ENCODE measurements around the gene XKR8.
"Not testable (repeated sequence)": the region's sequence is repeated elsewhere in the genome, so short reads cannot be mapped to it uniquely, and the experiment has no call there.

XKR8 gene

DNA sequence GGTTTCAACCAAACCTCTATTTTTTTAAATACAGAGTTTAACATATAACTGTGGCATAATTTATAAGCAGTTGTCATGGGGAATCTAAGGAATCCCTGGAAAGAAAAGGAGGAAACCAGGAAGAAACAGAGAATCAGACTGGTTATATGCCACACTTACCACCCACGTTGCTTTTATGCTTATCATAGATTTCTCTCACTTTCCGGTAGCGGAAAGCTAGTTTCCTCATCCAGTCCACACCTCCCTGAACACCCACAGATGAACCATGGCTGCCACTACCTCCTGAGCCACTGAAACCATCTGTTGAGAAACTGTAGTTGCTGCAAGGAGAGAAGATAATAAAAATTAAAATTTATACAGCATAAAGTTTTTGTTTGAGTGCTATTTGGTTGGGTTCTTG is 33.5 kb downstream of the XKR8 start:
- peak; percentile 21 for DNase-seq

DNA sequence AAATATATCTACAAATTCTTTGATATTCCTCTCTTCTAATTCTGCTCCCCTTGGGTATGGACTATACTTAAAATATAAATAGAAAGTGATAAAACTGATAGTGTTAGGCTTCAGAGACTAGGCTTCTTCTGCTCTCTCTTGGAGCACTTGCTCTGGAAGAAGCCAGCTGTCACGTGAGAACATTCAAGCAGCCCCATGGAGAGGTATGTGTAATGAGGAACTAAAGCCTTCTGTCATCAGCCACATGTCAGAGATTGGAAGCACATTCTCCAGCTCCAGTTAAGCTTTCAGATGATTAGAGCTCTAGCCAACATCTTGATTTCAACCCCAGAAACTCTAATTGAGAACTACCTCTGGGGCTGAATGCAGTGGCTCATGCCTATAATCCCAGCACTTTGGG is 34.3 kb downstream of the XKR8 start:
- no peak for DNase-seq

- not testable (repeated sequence) for DNase-seq
These were observed 34.8 kb downstream of the XKR8 start for GRCh38 chr1:27994526-27994925.

- no peak for DNase-seq
These were observed 39.3 kb downstream of the XKR8 start for GRCh38 chr1:27999055-27999454.

DNA sequence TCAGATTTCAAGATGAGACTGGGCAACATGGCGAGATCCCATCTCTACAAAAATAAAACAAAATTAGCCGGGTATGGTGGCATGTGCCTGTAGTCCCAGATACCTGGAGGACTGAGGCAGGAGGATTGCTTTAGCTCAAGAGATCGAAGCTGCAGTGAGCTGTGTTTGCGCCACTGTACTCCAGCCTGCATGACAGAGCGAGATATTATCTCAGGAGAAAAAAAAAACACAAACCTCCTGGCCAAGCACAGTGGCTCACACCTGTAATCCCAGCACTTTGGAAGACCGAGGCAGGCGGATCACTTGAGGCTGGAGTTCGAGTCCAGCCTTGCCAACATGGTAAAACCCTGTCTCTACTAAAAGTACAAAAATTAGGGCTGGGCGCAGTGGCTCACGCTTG is 42.8 kb downstream of the XKR8 start:
- DNase-seq = no peak

DNA sequence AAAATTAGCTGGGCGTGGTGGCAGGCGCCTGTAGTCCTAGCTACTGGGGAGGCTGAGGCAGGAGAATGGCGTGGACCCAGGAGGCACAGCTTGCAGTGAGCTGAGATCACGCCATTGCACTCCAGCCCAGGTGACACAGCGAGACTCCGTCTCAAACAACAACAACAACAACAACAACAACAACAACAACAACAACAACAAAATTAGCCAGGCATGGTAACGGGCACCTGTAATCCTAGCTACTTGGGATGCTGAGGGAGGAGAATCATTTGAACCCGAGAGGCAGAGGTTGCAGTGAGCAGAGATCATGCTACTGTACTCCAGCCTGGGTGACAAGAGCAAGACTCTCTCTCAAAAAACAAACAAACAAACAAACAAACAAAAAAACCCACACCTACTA is 43.3 kb downstream of the XKR8 start:
- not testable (repeated sequence) for DNase-seq

DNA sequence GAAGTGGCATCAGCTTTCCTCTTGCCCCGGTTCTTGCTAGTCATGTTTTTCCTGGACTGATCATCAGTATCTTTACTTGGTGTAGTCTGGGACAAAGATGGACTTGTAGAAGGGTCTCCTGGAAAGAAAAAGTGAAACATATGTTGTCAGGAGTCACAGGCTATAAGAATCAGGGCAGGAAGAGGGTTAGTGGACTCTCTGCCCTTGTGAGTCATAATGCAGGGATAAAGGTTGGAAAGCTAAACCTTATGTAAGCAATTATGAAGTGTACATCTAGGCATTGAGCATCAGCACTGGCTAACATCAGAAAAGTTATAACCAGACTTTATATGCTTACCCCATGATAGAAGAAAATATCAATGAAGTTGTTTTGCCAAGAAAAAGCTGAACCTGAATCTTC is 51.2 kb downstream of the XKR8 start:
- no peak for DNase-seq
